H54 (cell line): Measurements from ENCODE around the gene RNF112.

Source experiments
- DNase-seq: peaks from one replicate; pipeline ENCODE4 v3.0.0; 2011; ENCODE audit warnings: low spot score, mixed read lengths; ENCODE audit not compliant: insufficient read length
- FAIRE-seq: peaks from 3 replicates; lab custom pipeline; 2011; peaks lifted over from hg19 to GRCh38; lab: Jason Lieb, UNC
- POLR2A ChIP-seq: IDR thresholded peaks from 2 replicates; pipeline ENCODE4 v1.6.1; 2011; ENCODE audit warnings: low read depth, mild to moderate bottlenecking, low read length

The RNF112 gene, protein sequence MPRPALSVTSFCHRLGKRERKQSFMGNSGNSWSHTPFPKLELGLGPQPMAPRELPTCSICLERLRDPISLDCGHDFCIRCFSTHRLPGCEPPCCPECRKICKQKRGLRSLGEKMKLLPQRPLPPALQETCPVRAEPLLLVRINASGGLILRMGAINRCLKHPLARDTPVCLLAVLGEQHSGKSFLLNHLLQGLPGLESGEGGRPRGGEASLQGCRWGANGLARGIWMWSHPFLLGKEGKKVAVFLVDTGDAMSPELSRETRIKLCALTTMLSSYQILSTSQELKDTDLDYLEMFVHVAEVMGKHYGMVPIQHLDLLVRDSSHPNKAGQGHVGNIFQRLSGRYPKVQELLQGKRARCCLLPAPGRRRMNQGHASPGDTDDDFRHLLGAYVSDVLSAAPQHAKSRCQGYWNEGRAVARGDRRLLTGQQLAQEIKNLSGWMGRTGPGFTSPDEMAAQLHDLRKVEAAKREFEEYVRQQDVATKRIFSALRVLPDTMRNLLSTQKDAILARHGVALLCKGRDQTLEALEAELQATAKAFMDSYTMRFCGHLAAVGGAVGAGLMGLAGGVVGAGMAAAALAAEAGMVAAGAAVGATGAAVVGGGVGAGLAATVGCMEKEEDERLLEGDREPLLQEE

DNA sequence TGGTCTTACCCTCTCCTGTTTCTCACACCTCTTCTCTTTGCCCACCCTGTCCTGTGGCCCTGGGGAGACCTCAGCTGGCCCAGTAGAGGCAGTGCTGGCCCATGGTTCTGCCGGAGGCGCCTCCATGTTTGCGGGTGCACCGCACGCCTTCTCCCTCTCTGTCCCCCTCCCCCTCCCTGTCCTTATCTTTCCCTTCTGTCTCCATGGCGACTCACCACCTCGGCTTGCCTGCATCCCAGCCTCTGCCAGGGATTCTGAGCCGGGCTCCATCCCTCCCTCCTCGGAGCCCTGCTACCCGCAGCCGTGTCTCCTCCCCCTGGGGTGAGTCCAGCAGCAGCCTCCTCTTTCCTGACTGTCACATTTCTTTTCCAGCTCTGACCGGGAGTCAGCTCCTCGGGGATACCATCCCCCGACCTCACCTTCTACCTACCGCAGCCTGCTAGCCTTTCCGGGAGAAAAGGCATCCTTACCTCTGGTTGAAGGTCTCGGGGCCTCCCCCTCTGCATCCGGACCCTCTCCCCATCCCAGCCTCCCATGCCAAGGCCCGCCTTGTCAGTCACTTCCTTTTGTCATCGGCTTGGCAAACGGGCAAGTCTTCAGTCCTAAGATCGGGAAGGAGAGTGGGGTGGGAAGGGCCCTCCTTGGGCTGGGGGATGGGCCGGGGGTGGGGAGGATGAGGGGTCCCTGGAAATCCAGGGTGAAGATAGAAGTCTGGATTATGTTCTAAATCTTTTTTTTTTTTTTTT is at the start of gene RNF112:
TSS of gene RNF112 (plus strand) at position 358 of the 746 bp plus-strand sequence. CDS start at position 535, 177 bp downstream.
- DNase-seq (no peak), FAIRE-seq (no peak)
- TF ChIP-seq POLR2A, result no peak

DNA sequence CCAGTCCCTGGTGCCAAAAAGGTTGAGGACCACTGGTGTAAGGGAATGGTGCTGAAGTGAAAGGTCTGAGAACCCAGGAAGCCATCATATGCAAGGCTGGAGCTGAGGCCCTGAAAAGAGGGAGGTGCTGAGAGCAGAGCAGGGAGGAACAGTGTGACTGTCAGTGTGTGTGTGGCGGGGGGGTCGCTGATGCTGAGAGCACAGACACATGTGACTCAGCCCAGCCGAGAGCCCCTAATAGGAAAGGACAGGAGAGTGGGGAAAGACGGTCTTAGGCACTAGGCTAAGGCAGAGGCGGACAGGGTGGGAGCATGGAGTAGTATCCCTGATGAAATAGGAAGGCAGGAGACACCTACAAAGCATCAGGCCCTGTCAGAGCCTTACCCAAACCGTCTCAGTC is 49.7 kb upstream of the RNF112 start:
- DNase-seq (no peak), FAIRE-seq (no peak)
- no peak for TF ChIP-seq POLR2A

DNA sequence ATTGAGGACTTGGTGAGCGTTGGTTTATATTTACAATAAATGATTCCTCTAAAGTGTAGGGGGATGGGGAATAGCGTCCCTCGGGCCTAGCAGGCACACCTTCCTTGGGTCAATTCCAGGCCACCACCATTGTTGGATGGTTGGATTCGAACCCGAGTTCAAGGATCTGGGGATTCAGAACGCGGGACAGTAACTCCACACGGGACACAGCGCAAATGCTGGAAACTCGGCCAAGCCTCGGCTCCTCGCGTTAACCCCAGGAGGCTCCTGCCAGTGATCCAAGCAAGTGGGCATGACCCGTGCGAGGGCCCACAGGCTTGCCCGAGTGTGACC is 49.1 kb upstream of the RNF112 start:
- DNase-seq, result no peak
- no peak for FAIRE-seq
- no peak for TF ChIP-seq POLR2A

DNA sequence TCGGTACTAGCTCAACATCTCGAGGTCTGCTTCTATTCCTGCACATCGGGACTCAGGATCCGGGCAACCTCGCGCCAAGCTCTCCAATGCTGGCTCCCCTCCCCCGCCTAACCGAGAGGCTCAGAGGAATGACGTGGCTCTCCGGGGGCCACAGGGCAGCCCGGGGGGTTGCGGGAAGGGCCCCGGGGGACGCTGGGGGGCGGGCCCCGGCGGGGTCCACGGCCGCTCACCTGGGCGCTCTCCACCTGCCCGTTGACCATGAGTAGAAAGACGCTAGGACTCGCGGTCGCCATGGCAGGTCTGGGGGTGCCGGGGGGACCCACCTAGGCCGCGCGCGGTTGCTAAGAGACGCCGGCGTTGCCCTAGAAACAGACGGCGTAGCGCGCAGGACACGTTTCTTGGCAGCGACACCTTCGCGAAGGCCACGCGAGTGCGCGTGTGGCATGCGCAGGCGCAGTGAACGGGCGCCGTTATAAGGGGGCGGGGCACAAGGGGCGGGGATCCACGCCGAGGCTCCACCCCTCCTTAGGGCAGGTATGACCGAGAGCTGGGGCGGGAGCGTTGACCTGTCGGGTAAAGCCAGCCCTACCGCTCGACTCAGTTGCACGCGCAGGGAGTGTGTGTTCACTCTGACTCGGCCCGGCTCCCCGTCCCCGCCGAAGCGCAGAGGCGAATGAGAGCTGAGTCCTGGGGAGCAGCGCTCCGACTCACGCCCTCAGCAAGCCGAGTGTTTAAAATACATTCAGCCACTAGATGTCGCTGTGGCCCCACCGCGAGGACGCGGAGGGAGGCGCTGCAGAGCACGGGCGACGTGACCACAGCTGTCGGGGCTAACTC is 48.5 kb upstream of the RNF112 start, which contains the start of gene B9D1:
TSS of gene B9D1 (minus strand) at position 447 of the 837 bp plus-strand sequence. CDS start at position 293, 154 bp downstream.
- peak; percentile 93 for DNase-seq
- FAIRE-seq, result no peak
- TF ChIP-seq POLR2A, result peak; percentile 52; the same call in 1 of the 2 replicates

DNA sequence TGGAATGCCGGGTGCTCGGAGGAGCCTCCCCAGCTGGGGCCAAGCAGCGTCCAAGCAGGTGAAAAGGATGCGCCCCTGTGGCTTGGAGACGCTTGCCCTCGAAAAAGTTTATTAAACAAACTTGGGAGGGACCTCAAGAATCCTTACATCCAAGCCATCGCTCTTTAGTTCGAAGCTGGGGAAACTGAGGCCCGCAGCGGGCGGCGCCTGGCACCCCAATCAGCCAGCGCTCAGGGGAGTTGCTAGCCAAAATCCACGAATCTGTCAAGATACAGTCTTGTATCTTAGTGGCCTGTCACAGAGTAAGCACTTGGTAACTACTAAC is 48.0 kb upstream of the RNF112 start:
- TF ChIP-seq POLR2A, result no peak
- no peak for FAIRE-seq

DNA sequence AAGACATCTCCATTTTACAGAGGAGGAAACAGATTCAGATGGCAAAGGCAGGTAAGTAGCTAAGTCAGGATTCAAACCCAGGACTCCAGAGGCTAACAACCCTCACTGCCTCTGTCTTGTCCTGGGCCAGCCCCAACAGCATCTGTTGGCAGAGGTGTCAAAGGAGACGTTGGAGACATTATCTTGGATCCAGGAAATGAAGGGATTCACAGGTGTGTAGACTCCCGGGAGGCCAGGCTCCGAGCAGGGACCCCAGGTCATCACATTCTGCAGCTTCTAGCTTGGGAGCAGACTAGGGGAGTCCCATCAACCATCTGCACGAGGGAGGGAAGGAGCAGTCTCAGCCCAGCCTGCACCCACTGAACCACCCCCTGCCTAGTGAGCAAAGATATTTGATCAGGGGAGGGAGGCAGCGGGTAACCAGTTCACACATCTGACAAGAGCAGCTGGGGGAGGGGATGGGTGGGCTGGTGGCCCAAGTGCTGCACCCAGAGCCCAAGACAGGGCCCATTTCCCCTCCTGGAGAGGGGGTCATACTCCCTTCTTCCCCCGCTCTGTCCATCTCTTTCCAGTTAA is 47.5 kb upstream of the RNF112 start:
- DNase-seq, result no peak
- FAIRE-seq, result no peak
- TF ChIP-seq POLR2A, result no peak

More for the DNA sequence above, 48.0 kb upstream of the RNF112 start:
- DNase-seq, result no peak

DNA sequence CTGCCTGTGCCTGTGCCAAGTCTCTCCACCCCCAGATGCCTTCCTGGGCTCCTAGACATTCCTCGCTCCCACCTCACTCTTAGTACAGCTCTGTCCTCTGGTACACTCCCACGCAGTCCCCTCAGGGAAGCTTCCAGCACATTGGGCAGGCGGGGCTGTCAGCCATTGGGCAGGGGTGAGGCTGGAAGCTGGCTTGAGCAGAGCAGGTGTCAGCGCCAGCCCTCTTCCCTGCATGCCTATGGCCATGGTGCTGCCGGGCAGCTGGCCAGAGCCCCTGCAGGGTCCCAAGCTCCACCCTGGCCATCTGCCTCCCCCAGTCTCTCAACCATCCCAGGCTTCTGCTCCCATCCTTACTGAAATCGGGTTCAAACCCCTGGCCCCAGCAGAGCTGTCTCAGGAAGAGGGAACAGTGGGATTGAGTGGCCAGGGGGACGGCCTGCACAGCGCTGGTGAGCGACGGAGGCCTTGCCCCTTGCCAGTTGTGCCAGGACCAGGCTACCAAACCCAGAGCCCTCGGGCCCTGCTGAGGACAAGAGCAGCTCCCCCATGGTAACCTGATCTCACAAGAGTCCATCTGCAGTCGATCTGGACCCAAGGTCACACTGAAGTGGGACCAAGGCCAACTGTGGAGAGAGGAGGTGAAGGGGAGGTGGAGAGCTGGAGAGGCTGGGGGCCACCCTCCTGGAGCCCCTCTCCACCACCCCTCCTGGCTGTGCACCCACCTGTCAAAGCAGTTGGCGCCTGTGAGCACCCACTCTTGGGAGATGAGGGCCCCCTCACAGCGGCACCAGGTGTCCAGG is 46.1 kb upstream of the RNF112 start:
- no peak for TF ChIP-seq POLR2A
- DNase-seq, result no peak
- no peak for FAIRE-seq

DNA sequence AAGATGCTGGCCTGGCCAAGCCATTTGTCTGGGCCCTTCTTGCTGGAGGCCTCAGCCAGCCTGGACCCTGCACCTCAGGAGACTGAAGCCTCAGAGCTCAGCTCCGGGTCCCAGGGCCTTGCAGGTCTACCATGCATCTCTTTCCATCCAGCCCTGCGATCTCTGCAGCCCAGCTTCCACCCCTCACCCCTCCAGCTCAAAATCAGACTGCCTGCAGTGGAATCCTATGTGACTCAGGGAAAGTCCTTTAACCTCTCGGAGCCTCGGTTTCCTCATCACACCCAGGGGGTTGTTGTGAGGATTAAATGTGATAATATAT is 45.6 kb upstream of the RNF112 start:
- FAIRE-seq, result no peak
- DNase-seq, result no peak
- TF ChIP-seq POLR2A, result no peak

DNA sequence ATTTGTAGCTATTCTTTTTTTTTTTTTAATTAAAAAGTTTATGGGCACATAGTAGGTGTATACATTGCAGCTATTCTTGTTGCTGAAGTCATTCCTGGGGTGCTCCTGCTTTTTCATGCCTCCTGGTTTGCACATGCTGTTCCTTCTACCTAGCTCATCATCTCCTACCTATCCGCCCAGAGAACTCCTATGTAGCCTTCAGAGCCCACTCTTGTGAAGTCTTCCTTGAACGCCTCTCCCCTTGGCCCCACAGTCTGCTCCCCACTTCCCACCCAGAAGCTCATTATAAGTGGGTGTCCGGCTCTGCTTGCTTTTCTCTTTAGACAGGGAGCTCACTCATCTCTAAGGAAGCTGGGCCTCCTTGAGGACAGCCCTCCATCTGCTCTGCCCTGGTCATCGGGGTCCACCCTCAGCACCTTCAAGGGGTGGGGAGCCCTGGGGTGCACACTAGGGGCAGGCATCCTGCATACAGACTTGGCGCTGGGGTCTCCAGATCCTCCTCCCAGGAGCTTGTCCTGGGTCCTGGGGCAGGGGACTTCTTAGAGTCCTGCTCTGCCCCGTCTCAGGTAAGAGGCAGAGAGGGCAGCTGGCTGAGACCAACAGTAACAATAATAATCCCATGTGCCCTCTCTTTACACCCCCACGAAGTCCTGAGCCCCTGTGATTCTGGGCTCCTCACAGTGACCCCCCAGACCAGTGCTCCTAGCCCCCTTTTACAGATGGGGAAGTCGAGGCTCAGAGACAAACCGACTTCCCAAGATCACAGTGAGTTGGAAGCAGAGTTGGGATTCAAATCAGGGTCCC is 45.0 kb upstream of the RNF112 start:
- no peak for TF ChIP-seq POLR2A
- DNase-seq, result no peak

DNA sequence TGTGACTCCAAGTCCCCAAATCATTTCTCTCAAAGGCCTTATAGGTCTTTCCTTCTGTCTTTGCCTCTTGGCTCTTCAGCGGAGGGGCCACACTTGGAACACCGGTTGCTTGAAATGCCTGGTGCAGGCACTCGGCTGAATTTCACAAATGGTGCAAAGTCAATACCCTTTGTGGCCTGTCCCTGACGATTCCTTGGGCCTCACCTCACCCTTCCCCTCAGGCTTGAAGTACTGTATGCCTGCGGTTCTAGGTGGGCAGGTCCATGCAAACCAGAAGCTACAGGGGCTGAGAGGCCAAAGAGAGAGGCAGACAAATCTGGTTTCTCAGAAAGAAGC is 44.4 kb upstream of the RNF112 start:
- DNase-seq (no peak), FAIRE-seq (no peak)
- TF ChIP-seq POLR2A, result no peak

More for the DNA sequence above, 45.0 kb upstream of the RNF112 start:
- no peak for FAIRE-seq

DNA sequence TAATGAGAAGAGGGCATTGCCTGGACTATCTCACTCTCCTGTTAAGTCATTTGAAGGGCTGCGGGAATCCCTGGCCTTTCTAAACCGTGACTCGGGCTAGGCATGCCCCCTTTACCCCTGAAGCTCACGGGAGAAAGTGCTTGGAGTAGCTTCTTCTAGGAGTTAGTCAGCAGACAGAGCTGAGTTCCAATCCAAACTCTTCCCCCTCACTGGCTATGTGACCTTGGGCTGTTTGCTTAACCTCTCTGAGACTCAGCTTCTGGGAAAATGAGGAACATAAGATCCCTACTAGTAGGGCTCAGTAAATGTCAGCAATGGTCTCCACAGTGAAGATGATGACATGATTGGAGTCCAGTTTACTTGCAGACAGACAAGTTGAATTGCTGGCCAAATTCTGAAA is 42.8 kb upstream of the RNF112 start:
- DNase-seq (no peak), FAIRE-seq (no peak)
- TF ChIP-seq POLR2A, result no peak

DNA sequence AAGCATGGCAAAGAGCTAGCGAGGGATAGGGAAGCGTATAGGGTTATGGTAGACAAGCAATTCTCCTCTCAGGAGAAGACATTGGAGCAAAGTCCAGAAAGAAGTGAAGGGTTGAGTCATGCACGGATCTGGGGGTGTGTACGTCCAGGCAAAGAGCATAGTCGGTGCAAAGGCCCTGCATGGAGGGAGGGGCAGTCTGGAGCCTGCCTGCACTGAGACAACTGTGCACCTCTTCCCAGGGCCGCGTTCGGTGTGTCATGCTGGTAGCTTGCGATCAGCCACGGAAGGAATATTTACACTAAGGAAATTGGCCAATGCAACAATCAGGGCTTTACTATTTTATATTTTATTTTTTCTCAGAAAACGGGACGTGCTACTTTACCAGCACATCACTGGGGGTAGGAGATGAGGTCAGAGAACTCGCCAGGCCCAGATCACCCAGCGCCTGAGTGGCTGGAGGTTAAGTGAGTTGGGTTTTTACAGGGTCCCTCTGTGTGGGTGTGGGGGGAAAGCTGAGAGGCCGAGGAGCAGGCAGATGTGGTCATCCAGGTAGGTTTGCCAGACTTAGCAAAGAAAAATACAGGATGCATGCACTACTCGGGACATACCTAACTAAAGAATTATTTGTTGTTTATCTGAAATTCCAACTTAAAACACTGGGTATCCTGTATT is 41.8 kb upstream of the RNF112 start:
- FAIRE-seq, result no peak
- TF ChIP-seq POLR2A, result no peak
- DNase-seq, result no peak
